Glutamatergic neuron (in vitro differentiated cells): Measurements from ENCODE around the gene ALKBH5. TPM values are rescaled to one million over a fixed set of nuclear protein-coding genes. Genes with fewer than 3 reads are reported as not detected.

ENCODE experiments used
- DNase-seq: peaks from one replicate; pipeline ENCODE4 v3.0.0; 2022
- H3K27ac Mint-ChIP-seq: one replicate; pipeline ENCODE4 v1.8.0; 2020; ENCODE audit warnings: mild to moderate bottlenecking, mixed read lengths, inconsistent platforms; ENCODE audit not compliant: unreplicated experiment
- H3K27me3 Mint-ChIP-seq: one replicate; pipeline ENCODE4 v1.8.0; 2020; ENCODE audit warnings: mild to moderate bottlenecking, moderate library complexity, mixed read lengths, inconsistent platforms; ENCODE audit not compliant: unreplicated experiment
- H3K36me3 Mint-ChIP-seq: one replicate; pipeline ENCODE4 v1.8.0; 2020; ENCODE audit warnings: mild to moderate bottlenecking, mixed read lengths, inconsistent platforms; ENCODE audit not compliant: unreplicated experiment
- H3K4me1 Mint-ChIP-seq: one replicate; pipeline ENCODE4 v1.8.0; 2020; ENCODE audit warnings: mild to moderate bottlenecking, low read depth, mixed read lengths, inconsistent platforms; ENCODE audit not compliant: unreplicated experiment
- H3K4me3 Mint-ChIP-seq: one replicate; pipeline ENCODE4 v1.8.0; 2020; ENCODE audit warnings: mild to moderate bottlenecking, mixed read lengths, inconsistent platforms; ENCODE audit not compliant: unreplicated experiment
- H3K9me3 Mint-ChIP-seq: one replicate; pipeline ENCODE4 v1.8.0; 2020; ENCODE audit warnings: mild to moderate bottlenecking, moderate library complexity, mixed read lengths, inconsistent platforms; ENCODE audit not compliant: unreplicated experiment
- CTCF ChIP-seq: fragments of 200-600 bp; sonication (generic); IDR thresholded peaks from one replicate; pipeline ENCODE4 v1.5.0; 2021; ENCODE audit not compliant: partially characterized antibody, unreplicated experiment
- total RNA-seq: library from RNA; stranded (reverse); fragmentation: NEBNext Ultra II Directional; extraction: Animal tissue kit (Norgen Biotek cat#: 25700); gene quantifications from one replicate; pipeline ENCODE4 v1.2.1, GENCODE V29; 2021; ENCODE audit not compliant: unreplicated experiment

ALKBH5 gene
- total RNA-seq, 1 donor from 2014 or later = 62.7 TPM

- Mint-ChIP-seq H3K36me3 (no peaks in the 10 kb centered on the region), H3K4me3 (no peak overlapping the region), H3K27me3 (no peaks in the 10 kb centered on the region), H3K27ac (no peak overlapping the region), H3K4me1 (peaks cover 9% of the 10 kb centered on the region), H3K9me3 (no peaks in the 10 kb centered on the region)
- DNase-seq = no peak
- TF ChIP-seq CTCF = no peak
These were observed 16.2 kb upstream of the ALKBH5 start for GRCh38 chr17:18167421-18167820.

- Mint-ChIP-seq H3K36me3 (no peaks in the 10 kb centered on the region), H3K27ac (no peak overlapping the region), H3K4me3 (no peak overlapping the region), H3K4me1 (no peaks in the 10 kb centered on the region), H3K9me3 (peaks cover 5% of the 10 kb centered on the region), H3K27me3 (no peaks in the 10 kb centered on the region)
- DNase-seq = no peak
- no peak for TF ChIP-seq CTCF
These were observed 10.9 kb upstream of the ALKBH5 start for GRCh38 chr17:18172531-18173278.

- Mint-ChIP-seq H3K36me3 (no peaks in the 10 kb centered on the region), H3K27ac (no peak overlapping the region), H3K4me1 (peaks cover 2% of the 10 kb centered on the region), H3K27me3 (no peaks in the 10 kb centered on the region), H3K9me3 (peaks cover 5% of the 10 kb centered on the region), H3K4me3 (no peak overlapping the region)
- TF ChIP-seq CTCF = no peak
- DNase-seq = no peak
These were observed 9.9 kb upstream of the ALKBH5 start for GRCh38 chr17:18173740-18174139.

- H3K4me1 Mint-ChIP-seq = peaks cover 2% of the 10 kb centered on the region
- H3K4me3 Mint-ChIP-seq = peak overlapping the region; percentile 38
- H3K36me3 Mint-ChIP-seq = no peaks in the 10 kb centered on the region
These were observed 7.5 kb upstream of the ALKBH5 start for GRCh38 chr17:18176176-18176575.

More at GRCh38 chr17:18176176-18176575, 7.5 kb upstream of the ALKBH5 start:
- Mint-ChIP-seq H3K9me3 (peaks cover 5% of the 10 kb centered on the region), H3K27me3 (no peaks in the 10 kb centered on the region), H3K27ac (no peak overlapping the region)
- no peak for DNase-seq
- no peak for TF ChIP-seq CTCF
